Subcutaneous adipose tissue (tissue), 4 donors: ENCODE measurements around the gene MTERF1. TPM values are rescaled to one million over a fixed set of nuclear protein-coding genes. Genes with fewer than 3 reads are reported as not detected.

Experiments
- CTCF ChIP-seq: fragments of 450-650 bp; IDR thresholded peaks from one replicate; pipeline ENCODE4 v1.5.1; 2016; ENCODE audit warnings: low read depth, mild to moderate bottlenecking, control low read depth, antibody characterized with exemption, moderate library complexity
- total RNA-seq, 4 donors: library from RNA; depleted of rRNA; stranded (reverse); fragments of >200 nt; gene quantifications; one replicate each; pipeline ENCODE4 v1.1.0, GENCODE V29; 2016

MTERF1 gene
- total RNA-seq = 10 to 100 TPM in 2 of 4 donors, 1 to 10 TPM in 2; 5.9 to 10.4 (median 8.1) TPM

- no peak for TF ChIP-seq CTCF
These were observed at the start of gene MTERF1 for GRCh38 chr7:91880413-91881241. Gene MTERF1, minus strand, starts transcription at chr7:91880702. Its CDS starts 619 bp downstream, at chr7:91880083.

GRCh38 chr7:91929463-91929862 is 49.0 kb upstream of the MTERF1 start:
- no peak for TF ChIP-seq CTCF

GRCh38 chr7:91927912-91928311 is 47.4 kb upstream of the MTERF1 start:
- TF ChIP-seq CTCF = no peak

GRCh38 chr7:91922857-91923256 is 42.4 kb upstream of the MTERF1 start:
- no peak for TF ChIP-seq CTCF

GRCh38 chr7:91918356-91918755 is 37.9 kb upstream of the MTERF1 start:
- TF ChIP-seq CTCF = no peak

GRCh38 chr7:91916051-91916440 is 35.5 kb upstream of the MTERF1 start:
- no peak for TF ChIP-seq CTCF

- no peak for TF ChIP-seq CTCF
These were observed 35.0 kb upstream of the MTERF1 start for GRCh38 chr7:91915401-91916050.
